ENCODE results near the gene SPC24.

Gene SPC24

GRCh38 chr19:11197291-11198174, 42.0 kb upstream of the SPC24 start, which contains the start of gene KANK2:
KANK2 (minus strand) TSS chr19:11197545; CDS start chr19:11194511, 3,034 bp downstream.
- peak; percentile 88 for DNase-seq
- no peaks in the 10 kb centered on the region for H3K27me3 ChIP-seq (ENCODE audit: insufficient read depth, low read depth, severe bottlenecking)
- peak within 1 kb of the TSS; percentile 77 for H3K4me3 ChIP-seq (ENCODE audit: low read depth, low read length)

GRCh38 chr19:11196406-11197287, 41.1 kb upstream of the SPC24 start:
- peak; percentile 49 for DNase-seq
- no peak for TF ChIP-seq CTCF (IDR thresholded peaks at IDR 0.05; ENCODE audit: low read depth, low read length)
- Histone ChIP-seq H3K9me3 (ENCODE audit: severe bottlenecking) (no peaks in the 10 kb centered on the region), H3K27me3 (ENCODE audit: insufficient read depth, low read depth, severe bottlenecking) (no peaks in the 10 kb centered on the region), H3K27ac (peak overlapping the region; percentile 81), H3K4me3 (ENCODE audit: low read depth, low read length) (peak overlapping the region; percentile 77), H3K36me3 (peaks cover 37% of the 10 kb centered on the region)

More at GRCh38 chr19:11197291-11198174, 42.0 kb upstream of the SPC24 start, which contains the start of gene KANK2:
- H3K36me3 ChIP-seq: peaks cover 28% of the 10 kb centered on the region
- H3K27ac ChIP-seq: peak within 1 kb of the TSS; percentile 81
- H3K9me3 ChIP-seq (ENCODE audit: severe bottlenecking): no peaks in the 10 kb centered on the region
- peak; percentile 29 for TF ChIP-seq CTCF (IDR thresholded peaks at IDR 0.05; ENCODE audit: low read depth, low read length)

- TF ChIP-seq CTCF (IDR thresholded peaks at IDR 0.05; ENCODE audit: low read depth, low read length): no peak
- Histone ChIP-seq H3K36me3 (peaks cover 47% of the 10 kb centered on the region), H3K4me3 (ENCODE audit: low read depth, low read length) (no peak overlapping the region), H3K27ac (no peak overlapping the region), H3K27me3 (ENCODE audit: insufficient read depth, low read depth, severe bottlenecking) (no peaks in the 10 kb centered on the region), H3K9me3 (ENCODE audit: severe bottlenecking) (no peaks in the 10 kb centered on the region)
- no peak for DNase-seq
Observed at GRCh38 chr19:11195681-11196080, 40.1 kb upstream of the SPC24 start.

GRCh38 chr19:11194656-11195558, 39.3 kb upstream of the SPC24 start:
- Histone ChIP-seq H3K27me3 (ENCODE audit: insufficient read depth, low read depth, severe bottlenecking) (no peaks in the 10 kb centered on the region), H3K9me3 (ENCODE audit: severe bottlenecking) (no peaks in the 10 kb centered on the region), H3K4me3 (ENCODE audit: low read depth, low read length) (no peak overlapping the region), H3K36me3 (peaks cover 53% of the 10 kb centered on the region), H3K27ac (no peak overlapping the region)
- TF ChIP-seq CTCF (IDR thresholded peaks at IDR 0.05; ENCODE audit: low read depth, low read length): no peak
- DNase-seq: no peak

- H3K4me3 ChIP-seq (ENCODE audit: low read depth, low read length): no peak overlapping the region
- no peaks in the 10 kb centered on the region for H3K27me3 ChIP-seq (ENCODE audit: insufficient read depth, low read depth, severe bottlenecking)
- peaks cover 58% of the 10 kb centered on the region for H3K36me3 ChIP-seq
- no peaks in the 10 kb centered on the region for H3K9me3 ChIP-seq (ENCODE audit: severe bottlenecking)
- TF ChIP-seq CTCF (IDR thresholded peaks at IDR 0.05; ENCODE audit: low read depth, low read length): no peak
- no peak overlapping the region for H3K27ac ChIP-seq
- no peak for DNase-seq
Observed at GRCh38 chr19:11194173-11194572, 38.6 kb upstream of the SPC24 start.
